A673 (cell line): ENCODE data around the gene CALML4.

Source experiments
- CTCF ChIP-seq: fragments of 300-800, 200-600 bp; sonication (generic); conservative IDR thresholded peaks from 2 replicates; pipeline ENCODE4 v1.5.1; 2017; ENCODE audit warnings: low read depth, mild to moderate bottlenecking, antibody characterized with exemption, low read length, moderate library complexity, mixed read lengths
- EZH2 ChIP-seq: fragments of 200-600 bp; sonication (generic); IDR thresholded peaks from 2 replicates; pipeline ENCODE4 v1.6.1; 2017; ENCODE audit warnings: borderline replicate concordance, low read depth, mild to moderate bottlenecking, mixed read lengths, antibody characterized with exemption, low read length; ENCODE audit not compliant: poor library complexity, severe bottlenecking

- no peak for TF ChIP-seq CTCF
- TF ChIP-seq EZH2, result no peak
Measured at GRCh38 chr15:68187559-68187958, 17.6 kb downstream of the CALML4 start.
